ENCODE data around the gene OTP. TPM values are rescaled to one million over a fixed set of nuclear protein-coding genes. Genes with fewer than 3 reads are reported as not detected.

The OTP gene
- under 0.01 TPM in 1 of 2 replicates, not detected in the other for total RNA-seq

- DNase-seq (ENCODE audit: insufficient read length, low spot score, missing footprints), result peak; percentile 62
- Histone ChIP-seq H2AFZ (ENCODE audit: low read length) (no peak within 1 kb of the TSS), H3K79me2 (ENCODE audit: insufficient read depth, low read length) (no peaks in the 10 kb centered on the region), H3K27me3 (ENCODE audit: insufficient read depth, low read length) (peaks cover 100% of the 10 kb centered on the region), H3K4me2 (ENCODE audit: insufficient read depth, low read length) (no peak within 1 kb of the TSS), H3K9me3 (ENCODE audit: low read depth, low read length) (no peaks in the 10 kb centered on the region), H4K20me1 (ENCODE audit: insufficient read depth, low read length) (peaks cover 3% of the 10 kb centered on the region), H3K4me1 (ENCODE audit: insufficient read depth, low read length) (no peaks in the 10 kb centered on the region), H3K36me3 (ENCODE audit: insufficient read depth, low read length) (no peaks in the 10 kb centered on the region), H3K4me3 (ENCODE audit: insufficient read depth, low read length) (no peak within 1 kb of the TSS), H3K27ac (ENCODE audit: low read depth, low read length) (no peak within 1 kb of the TSS)
- TF ChIP-seq, protein P1, sequence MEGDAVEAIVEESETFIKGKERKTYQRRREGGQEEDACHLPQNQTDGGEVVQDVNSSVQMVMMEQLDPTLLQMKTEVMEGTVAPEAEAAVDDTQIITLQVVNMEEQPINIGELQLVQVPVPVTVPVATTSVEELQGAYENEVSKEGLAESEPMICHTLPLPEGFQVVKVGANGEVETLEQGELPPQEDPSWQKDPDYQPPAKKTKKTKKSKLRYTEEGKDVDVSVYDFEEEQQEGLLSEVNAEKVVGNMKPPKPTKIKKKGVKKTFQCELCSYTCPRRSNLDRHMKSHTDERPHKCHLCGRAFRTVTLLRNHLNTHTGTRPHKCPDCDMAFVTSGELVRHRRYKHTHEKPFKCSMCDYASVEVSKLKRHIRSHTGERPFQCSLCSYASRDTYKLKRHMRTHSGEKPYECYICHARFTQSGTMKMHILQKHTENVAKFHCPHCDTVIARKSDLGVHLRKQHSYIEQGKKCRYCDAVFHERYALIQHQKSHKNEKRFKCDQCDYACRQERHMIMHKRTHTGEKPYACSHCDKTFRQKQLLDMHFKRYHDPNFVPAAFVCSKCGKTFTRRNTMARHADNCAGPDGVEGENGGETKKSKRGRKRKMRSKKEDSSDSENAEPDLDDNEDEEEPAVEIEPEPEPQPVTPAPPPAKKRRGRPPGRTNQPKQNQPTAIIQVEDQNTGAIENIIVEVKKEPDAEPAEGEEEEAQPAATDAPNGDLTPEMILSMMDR (IDR thresholded peaks at IDR 0.05; ENCODE audit: extremely low read depth, low read depth, low read length), result no peak
These were observed at the start of gene OTP for GRCh38 chr5:77637998-77638762. TSS of gene OTP (minus strand) at chr5:77638713. CDS start at chr5:77638549, 164 bp downstream.

DNA sequence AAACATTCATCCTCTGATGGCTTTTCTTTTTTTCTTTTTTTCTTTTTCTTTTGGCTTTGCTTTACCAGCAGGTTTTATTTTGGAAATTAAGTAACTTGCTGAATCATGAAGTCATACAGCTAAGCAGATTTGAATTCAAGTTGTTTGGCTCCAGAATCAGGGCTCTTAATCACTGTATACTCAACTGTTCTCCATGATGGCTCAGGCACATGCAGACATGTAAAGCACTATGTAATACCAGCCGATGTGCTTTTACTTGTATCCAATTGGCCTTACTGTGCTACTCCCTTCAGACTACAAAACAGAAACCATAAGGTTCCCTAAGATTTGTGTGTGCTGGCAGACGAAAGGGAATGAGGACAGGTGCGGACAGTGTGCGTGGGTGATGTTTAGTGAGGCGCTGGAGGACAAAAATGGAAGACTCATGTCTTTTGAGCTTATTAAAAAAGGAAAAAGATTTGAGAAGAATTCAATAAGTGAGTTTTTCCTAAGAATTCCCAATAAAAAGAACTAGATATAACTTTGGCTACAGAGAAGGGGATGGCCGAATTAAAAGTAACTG, 44.7 kb upstream of the OTP start:
- TF ChIP-seq, protein P1 (IDR thresholded peaks at IDR 0.05; ENCODE audit: extremely low read depth, low read depth, low read length), result no peak
- no peaks in the 10 kb centered on the region for H3K79me2 ChIP-seq (ENCODE audit: insufficient read depth, low read length)
- H3K27ac ChIP-seq (ENCODE audit: low read depth, low read length), result no peak overlapping the region
- no peaks in the 10 kb centered on the region for H4K20me1 ChIP-seq (ENCODE audit: insufficient read depth, low read length)
- H3K27me3 ChIP-seq (ENCODE audit: insufficient read depth, low read length), result no peaks in the 10 kb centered on the region
- no peak overlapping the region for H3K4me3 ChIP-seq (ENCODE audit: insufficient read depth, low read length)
- no peaks in the 10 kb centered on the region for H3K4me1 ChIP-seq (ENCODE audit: insufficient read depth, low read length)
- no peak overlapping the region for H3K4me2 ChIP-seq (ENCODE audit: insufficient read depth, low read length)
- no peaks in the 10 kb centered on the region for H3K36me3 ChIP-seq (ENCODE audit: insufficient read depth, low read length)
- DNase-seq (ENCODE audit: insufficient read length, low spot score, missing footprints), result no peak
- no peak overlapping the region for H2AFZ ChIP-seq (ENCODE audit: low read length)
- no peaks in the 10 kb centered on the region for H3K9me3 ChIP-seq (ENCODE audit: low read depth, low read length)

DNA sequence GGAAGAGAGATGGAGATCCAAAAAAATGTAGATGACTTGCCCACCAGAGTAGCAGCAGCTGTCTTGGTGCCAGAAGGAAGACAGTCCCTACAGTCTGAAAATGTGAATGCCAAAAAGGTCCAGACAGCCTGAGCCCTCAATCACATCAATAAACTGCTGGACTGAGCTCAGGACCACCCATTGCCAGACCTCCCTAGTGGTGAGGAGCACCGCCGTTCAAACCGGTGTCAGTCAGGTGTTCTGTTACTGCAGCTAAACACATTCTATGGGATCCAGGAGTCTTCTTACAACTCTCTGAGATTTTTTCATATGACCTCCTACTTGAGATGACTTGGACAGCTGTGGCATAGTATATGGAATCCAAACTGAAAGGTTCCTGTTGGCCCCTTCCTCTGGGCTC, 32.0 kb upstream of the OTP start:
- peaks cover 52% of the 10 kb centered on the region for H3K27me3 ChIP-seq (ENCODE audit: insufficient read depth, low read length)
- no peaks in the 10 kb centered on the region for H3K79me2 ChIP-seq (ENCODE audit: insufficient read depth, low read length)
- TF ChIP-seq, protein P1 (IDR thresholded peaks at IDR 0.05; ENCODE audit: extremely low read depth, low read depth, low read length), result no peak

GRCh38 chr5:77669677-77670076, 31.2 kb upstream of the OTP start:
- H3K36me3 ChIP-seq (ENCODE audit: insufficient read depth, low read length), result no peaks in the 10 kb centered on the region
- H3K79me2 ChIP-seq (ENCODE audit: insufficient read depth, low read length), result no peaks in the 10 kb centered on the region
- no peak overlapping the region for H3K4me3 ChIP-seq (ENCODE audit: insufficient read depth, low read length)
- TF ChIP-seq, protein P1 (IDR thresholded peaks at IDR 0.05; ENCODE audit: extremely low read depth, low read depth, low read length), result no peak
- H2AFZ ChIP-seq (ENCODE audit: low read length), result no peak overlapping the region
- no peak overlapping the region for H3K4me2 ChIP-seq (ENCODE audit: insufficient read depth, low read length)
- no peaks in the 10 kb centered on the region for H3K9me3 ChIP-seq (ENCODE audit: low read depth, low read length)
- H3K27ac ChIP-seq (ENCODE audit: low read depth, low read length), result no peak overlapping the region
- DNase-seq (ENCODE audit: insufficient read length, low spot score, missing footprints), result no peak
- H3K27me3 ChIP-seq (ENCODE audit: insufficient read depth, low read length), result peaks cover 52% of the 10 kb centered on the region
- no peaks in the 10 kb centered on the region for H4K20me1 ChIP-seq (ENCODE audit: insufficient read depth, low read length)
- no peaks in the 10 kb centered on the region for H3K4me1 ChIP-seq (ENCODE audit: insufficient read depth, low read length)

More for the DNA sequence above, 32.0 kb upstream of the OTP start:
- no peaks in the 10 kb centered on the region for H3K4me1 ChIP-seq (ENCODE audit: insufficient read depth, low read length)
- no peak overlapping the region for H2AFZ ChIP-seq (ENCODE audit: low read length)
- H3K36me3 ChIP-seq (ENCODE audit: insufficient read depth, low read length), result no peaks in the 10 kb centered on the region
- H3K4me3 ChIP-seq (ENCODE audit: insufficient read depth, low read length), result no peak overlapping the region
- H3K27ac ChIP-seq (ENCODE audit: low read depth, low read length), result no peak overlapping the region
- no peak for DNase-seq (ENCODE audit: insufficient read length, low spot score, missing footprints)
- H3K4me2 ChIP-seq (ENCODE audit: insufficient read depth, low read length), result no peak overlapping the region
- H3K9me3 ChIP-seq (ENCODE audit: low read depth, low read length), result no peaks in the 10 kb centered on the region
- H4K20me1 ChIP-seq (ENCODE audit: insufficient read depth, low read length), result no peaks in the 10 kb centered on the region
